K562 (cell line): Measurements from ENCODE around the gene RUSC1. TPM values are rescaled to one million over a fixed set of nuclear protein-coding genes. Genes with fewer than 3 reads are reported as not detected.

Experiments used
- ARID4B ChIP-seq: sonication (generic); formaldehyde crosslinking; IDR thresholded peaks from 2 replicates; pipeline ENCODE4 v1.8.0; 2022; ENCODE audit warnings: mild to moderate bottlenecking, missing genetic modification reagents
- CBFA2T2 ChIP-seq: fragments of 450-650 bp; conservative IDR thresholded peaks from 2 replicates; pipeline ENCODE4 v1.6.1; 2017; ENCODE audit warnings: mild to moderate bottlenecking
- CCNT2 ChIP-seq: IDR thresholded peaks from 2 replicates; pipeline ENCODE4 v1.6.1; 2011; ENCODE audit warnings: borderline replicate concordance, low read depth, mild to moderate bottlenecking, moderate library complexity, mixed read lengths, low read length; ENCODE audit not compliant: insufficient read length; ENCODE audit errors: extremely low read depth
- FOXK2 ChIP-seq, 2 experiments: fragments of 450-650 bp; IDR thresholded peaks in 1 of 2; conservative IDR thresholded peaks in 1 of 2; 2 replicates each; pipeline ENCODE4 v1.6.1; 2016; ENCODE audit warnings: low read depth in 2 of 2, mild to moderate bottlenecking in 1 of 2
- HDAC2 ChIP-seq: fragments of 450-650 bp; IDR thresholded peaks from 2 replicates; pipeline ENCODE4 v1.6.1; 2016; ENCODE audit warnings: mild to moderate bottlenecking
- HMGN3 ChIP-seq: IDR thresholded peaks from 2 replicates; pipeline ENCODE4 v1.6.1; 2011; ENCODE audit warnings: borderline replicate concordance, low read depth, mild to moderate bottlenecking, mixed read lengths, low read length; ENCODE audit not compliant: insufficient read length; ENCODE audit errors: extremely low read depth
- L3MBTL2 ChIP-seq: fragments of 450-650 bp; IDR thresholded peaks from 2 replicates; pipeline ENCODE4 v1.6.1; 2016; ENCODE audit warnings: mild to moderate bottlenecking, moderate library complexity
- MEIS2 ChIP-seq: fragments of 450-650 bp; IDR thresholded peaks from 2 replicates; pipeline ENCODE4 v1.6.1; 2014; ENCODE audit warnings: mild to moderate bottlenecking; ENCODE audit not compliant: partially characterized antibody
- NRF1 ChIP-seq, 2 experiments: fragments of 450-650 bp; IDR thresholded peaks in 1 of 2; conservative IDR thresholded peaks in 1 of 2; 2 replicates each; pipeline ENCODE4 v1.6.1; 2014; ENCODE audit warnings: mild to moderate bottlenecking in 2 of 2
- polyA plus RNA-seq, 8 experiments: library from polyadenylated mRNA; depleted of rRNA in 4 of 8; stranded (reverse) in 5 of 8; unstranded in 3 of 8; fragments of >200 nt; fragmentation: Nextera tagmentation in 2 of 8; fragmentation: Illumina TruSeq in 1 of 8; extraction: Ambion mirVana in 2 of 8; extraction: Trizol in 1 of 8; gene quantifications; 2 replicates each; pipeline versions ENCODE4 v1.2.1 to v1.2.3, GENCODE V29; 2011 to 2014; ENCODE audit warnings: inconsistent platforms in 1 of 8, missing spikeins in 1 of 8
- total RNA-seq, 7 experiments: library from RNA; depleted of rRNA in 6 of 7; stranded (reverse); fragments of >200 nt in 6 of 7; fragmentation: Illumina TruSeq in 2 of 7; extraction: Trizol in 2 of 7; gene quantifications; 2 replicates each; pipeline versions ENCODE4 v1.2.1 to v1.2.3, GENCODE V29; 2011 to 2021; ENCODE audit warnings: low replicate concordance in 1 of 7
- TF ChIP-seq, protein P1 (sequence below): fragments of 250-450 bp; sonication (Bioruptor Pico); IDR thresholded peaks from 2 replicates; pipeline ENCODE4 v1.9.0; 2021; ENCODE audit warnings: mild to moderate bottlenecking, inconsistent platforms
- TF ChIP-seq, protein P2 (sequence below): fragments of 250-450 bp; sonication (Bioruptor Pico); IDR thresholded peaks from 2 replicates; pipeline ENCODE4 v1.4.0; 2020; ENCODE audit warnings: mild to moderate bottlenecking
- TF ChIP-seq, protein P3 (sequence below), 2 experiments: IDR thresholded peaks in 1 of 2; conservative IDR thresholded peaks in 1 of 2; 2 replicates each; pipeline ENCODE4 v1.6.1; 2016; ENCODE audit warnings: low read depth in 2 of 2, mild to moderate bottlenecking in 1 of 2, missing compliant biosample characterization in 1 of 2, missing genetic modification characterization in 1 of 2, moderate library complexity in 1 of 2

Gene RUSC1
- total and polyA plus RNA-seq, 9 of the 15 experiments (the other 6 are each of a cell fraction or from before 2014, with no cell fraction given), result 5.7 to 68.3 (median 33.6) TPM

GRCh38 chr1:155273343-155274245 is 47.1 kb upstream of the RUSC1 start, which contains the start of gene CLK2 (continued):
- TF ChIP-seq, protein P1, sequence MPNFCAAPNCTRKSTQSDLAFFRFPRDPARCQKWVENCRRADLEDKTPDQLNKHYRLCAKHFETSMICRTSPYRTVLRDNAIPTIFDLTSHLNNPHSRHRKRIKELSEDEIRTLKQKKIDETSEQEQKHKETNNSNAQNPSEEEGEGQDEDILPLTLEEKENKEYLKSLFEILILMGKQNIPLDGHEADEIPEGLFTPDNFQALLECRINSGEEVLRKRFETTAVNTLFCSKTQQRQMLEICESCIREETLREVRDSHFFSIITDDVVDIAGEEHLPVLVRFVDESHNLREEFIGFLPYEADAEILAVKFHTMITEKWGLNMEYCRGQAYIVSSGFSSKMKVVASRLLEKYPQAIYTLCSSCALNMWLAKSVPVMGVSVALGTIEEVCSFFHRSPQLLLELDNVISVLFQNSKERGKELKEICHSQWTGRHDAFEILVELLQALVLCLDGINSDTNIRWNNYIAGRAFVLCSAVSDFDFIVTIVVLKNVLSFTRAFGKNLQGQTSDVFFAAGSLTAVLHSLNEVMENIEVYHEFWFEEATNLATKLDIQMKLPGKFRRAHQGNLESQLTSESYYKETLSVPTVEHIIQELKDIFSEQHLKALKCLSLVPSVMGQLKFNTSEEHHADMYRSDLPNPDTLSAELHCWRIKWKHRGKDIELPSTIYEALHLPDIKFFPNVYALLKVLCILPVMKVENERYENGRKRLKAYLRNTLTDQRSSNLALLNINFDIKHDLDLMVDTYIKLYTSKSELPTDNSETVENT, result peak; percentile 56; the same call in 1 of the 2 replicates
- peak; percentile 98 for TF ChIP-seq L3MBTL2
- TF ChIP-seq, protein P2, sequence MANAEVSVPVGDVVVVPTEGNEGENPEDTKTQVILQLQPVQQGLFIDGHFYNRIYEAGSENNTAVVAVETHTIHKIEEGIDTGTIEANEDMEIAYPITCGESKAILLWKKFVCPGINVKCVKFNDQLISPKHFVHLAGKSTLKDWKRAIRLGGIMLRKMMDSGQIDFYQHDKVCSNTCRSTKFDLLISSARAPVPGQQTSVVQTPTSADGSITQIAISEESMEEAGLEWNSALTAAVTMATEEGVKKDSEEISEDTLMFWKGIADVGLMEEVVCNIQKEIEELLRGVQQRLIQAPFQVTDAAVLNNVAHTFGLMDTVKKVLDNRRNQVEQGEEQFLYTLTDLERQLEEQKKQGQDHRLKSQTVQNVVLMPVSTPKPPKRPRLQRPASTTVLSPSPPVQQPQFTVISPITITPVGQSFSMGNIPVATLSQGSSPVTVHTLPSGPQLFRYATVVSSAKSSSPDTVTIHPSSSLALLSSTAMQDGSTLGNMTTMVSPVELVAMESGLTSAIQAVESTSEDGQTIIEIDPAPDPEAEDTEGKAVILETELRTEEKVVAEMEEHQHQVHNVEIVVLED (CRISPR knock-in tag), result peak; percentile 99
- TF ChIP-seq ARID4B (CRISPR knock-in tag), result peak; percentile 63
- 0 out of 2 replicates have a peak, but pooled peaks have one; percentile 22 for TF ChIP-seq CBFA2T2
- TF ChIP-seq HMGN3, result peak; percentile 54
- peak; percentile 85 to 87 for TF ChIP-seq NRF1 (conservative IDR thresholded peaks at IDR 0.05 in 1 of 2, IDR thresholded peaks at IDR 0.05 in 1 of 2)
- peak; percentile 59 for TF ChIP-seq CCNT2
- TF ChIP-seq, protein P3, sequence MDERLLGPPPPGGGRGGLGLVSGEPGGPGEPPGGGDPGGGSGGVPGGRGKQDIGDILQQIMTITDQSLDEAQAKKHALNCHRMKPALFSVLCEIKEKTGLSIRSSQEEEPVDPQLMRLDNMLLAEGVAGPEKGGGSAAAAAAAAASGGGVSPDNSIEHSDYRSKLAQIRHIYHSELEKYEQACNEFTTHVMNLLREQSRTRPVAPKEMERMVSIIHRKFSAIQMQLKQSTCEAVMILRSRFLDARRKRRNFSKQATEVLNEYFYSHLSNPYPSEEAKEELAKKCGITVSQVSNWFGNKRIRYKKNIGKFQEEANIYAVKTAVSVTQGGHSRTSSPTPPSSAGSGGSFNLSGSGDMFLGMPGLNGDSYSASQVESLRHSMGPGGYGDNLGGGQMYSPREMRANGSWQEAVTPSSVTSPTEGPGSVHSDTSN (CRISPR knock-in tag; IDR thresholded peaks at IDR 0.05; ENCODE audit: low read depth), result no peak
- TF ChIP-seq, protein P3 (tag; conservative IDR thresholded peaks at IDR 0.05; ENCODE audit: low read depth), result no peak; the same call in 1 of the 2 replicates
- TF ChIP-seq FOXK2 (conservative IDR thresholded peaks at IDR 0.05 in 1 of 2, IDR thresholded peaks at IDR 0.05 in 1 of 2; ENCODE audit: low read depth in 2 of 2), result peak in 1 of 2 experiments; percentile 60; a peak in 2 of 4 replicates
- peak; percentile 79 for TF ChIP-seq MEIS2
- TF ChIP-seq HDAC2, result peak; percentile 83
